DMS 273 (cell line): ENCODE results near the gene PBOV1.

Source experiments
- DNase-seq: peaks from one replicate; lab custom pipeline; 2025; ENCODE audit not compliant: unreplicated experiment; lab: John Stamatoyannopoulos, UW

The PBOV1 gene

GRCh38 chr6:138205437-138206094 lies 12.7 kb downstream of the PBOV1 start:
- DNase-seq: no peak

- DNase-seq: no peak
Observed at GRCh38 chr6:138204792-138205384, 13.4 kb downstream of the PBOV1 start.

GRCh38 chr6:138204303-138204702 lies 14.0 kb downstream of the PBOV1 start:
- no peak for DNase-seq

- no peak for DNase-seq
Observed at GRCh38 chr6:138203315-138203714, 15.0 kb downstream of the PBOV1 start.

- DNase-seq: peak; percentile 61
Observed at GRCh38 chr6:138201836-138202235, 16.5 kb downstream of the PBOV1 start.

GRCh38 chr6:138198430-138199091 lies 19.7 kb downstream of the PBOV1 start:
- DNase-seq: no peak

GRCh38 chr6:138197570-138197969 lies 20.7 kb downstream of the PBOV1 start:
- DNase-seq: no peak

- no peak for DNase-seq
Observed at GRCh38 chr6:138196122-138196738, 22.1 kb downstream of the PBOV1 start.

- peak; percentile 21 for DNase-seq
Observed at GRCh38 chr6:138194287-138194686, 24.0 kb downstream of the PBOV1 start.

- DNase-seq: peak; percentile 44
Observed at GRCh38 chr6:138188278-138188941, 29.9 kb downstream of the PBOV1 start.

- DNase-seq: no peak
Observed at GRCh38 chr6:138187156-138187555, 31.1 kb downstream of the PBOV1 start.

- DNase-seq: no peak
Observed at GRCh38 chr6:138184230-138184629, 34.1 kb downstream of the PBOV1 start.

GRCh38 chr6:138183790-138184134 lies 34.5 kb downstream of the PBOV1 start:
- DNase-seq: no peak

GRCh38 chr6:138182939-138183789 lies 35.1 kb downstream of the PBOV1 start:
- DNase-seq: peak; percentile 72

- DNase-seq: no peak
Observed at GRCh38 chr6:138176652-138177232, 41.5 kb downstream of the PBOV1 start.

- no peak for DNase-seq
Observed at GRCh38 chr6:138175596-138175995, 42.7 kb downstream of the PBOV1 start.
